Erythroblast (primary cell): Measurements from ENCODE around the gene SRGAP2C.
"Not testable (repeated sequence)": the region's sequence is repeated elsewhere in the genome, so short reads cannot be mapped to it uniquely, and the experiment has no call there.

Source experiments
- GATA1 ChIP-seq: IDR thresholded peaks from 2 replicates; pipeline ENCODE4 v1.6.1; 2011; ENCODE audit warnings: low read depth, mild to moderate bottlenecking, control low read depth, low read length, moderate library complexity
- POLR2A ChIP-seq: IDR thresholded peaks from 2 replicates; pipeline ENCODE4 v1.6.1; 2011; ENCODE audit warnings: mild to moderate bottlenecking, low read length

DNA sequence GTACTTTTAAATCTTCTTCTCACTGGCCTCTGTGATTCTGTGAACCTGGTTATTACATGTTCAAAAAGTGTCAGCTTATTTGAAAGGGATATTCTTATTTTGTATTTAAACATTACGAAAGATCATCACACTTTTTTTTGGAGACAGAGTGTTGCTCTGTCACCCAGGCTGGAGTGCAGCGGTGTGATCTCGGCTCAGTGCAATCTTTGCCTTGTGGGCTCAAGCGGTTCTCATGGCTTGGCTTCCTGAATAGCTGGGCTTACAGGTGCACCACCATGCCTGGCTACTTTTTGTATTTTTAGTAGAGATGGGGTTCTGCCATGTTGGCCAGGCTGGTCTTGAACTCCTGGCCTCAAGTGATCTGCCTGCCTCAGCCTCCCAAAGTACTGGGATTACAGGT is 82.3 kb downstream of the SRGAP2C start:
- TF ChIP-seq POLR2A, GATA1: not testable (repeated sequence)
